GM21786 (cell line): ENCODE results near the gene PADI4.

ENCODE experiments used
- ATAC-seq: cut with Tn5 transposase; IDR thresholded peaks from one replicate; pipeline ENCODE4 v1.9.1; 2021; ENCODE audit not compliant: unreplicated experiment

PADI4 gene

GRCh38 chr1:17282836-17283235 is 25.2 kb upstream of the PADI4 start:
- ATAC-seq, result no peak

GRCh38 chr1:17286646-17287045 is 21.4 kb upstream of the PADI4 start:
- ATAC-seq, result no peak

DNA sequence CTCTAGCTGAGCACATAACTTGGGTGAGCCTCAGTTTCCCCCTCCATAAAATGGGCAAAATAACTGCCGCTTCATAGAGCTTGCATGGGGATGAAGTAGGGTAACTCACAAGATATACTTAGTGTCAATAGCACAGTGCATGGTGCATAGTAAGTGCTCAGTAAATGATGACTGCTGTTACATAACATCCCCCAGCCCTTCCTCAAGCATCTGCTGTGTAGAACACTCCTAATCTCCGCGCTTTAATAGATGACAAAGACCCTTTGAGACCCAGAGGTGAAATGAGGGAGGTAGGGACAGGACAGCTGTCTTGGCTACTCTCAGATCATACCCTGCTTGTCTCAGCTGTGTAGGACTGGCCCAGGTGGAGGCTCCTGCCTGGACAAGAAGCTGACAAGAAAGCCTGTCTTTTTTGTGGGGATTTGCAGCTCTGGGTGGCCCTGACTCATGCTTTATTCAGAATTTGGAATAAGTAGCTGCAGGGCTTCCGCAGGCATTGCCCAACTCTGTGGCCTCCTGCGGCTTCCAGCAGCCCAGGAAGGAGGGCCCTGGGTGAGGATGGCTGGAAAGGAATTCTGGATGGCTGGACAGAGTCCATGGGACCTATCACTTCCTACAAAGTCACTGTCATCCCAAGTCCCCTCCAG is 20.7 kb upstream of the PADI4 start:
- ATAC-seq, result no peak

DNA sequence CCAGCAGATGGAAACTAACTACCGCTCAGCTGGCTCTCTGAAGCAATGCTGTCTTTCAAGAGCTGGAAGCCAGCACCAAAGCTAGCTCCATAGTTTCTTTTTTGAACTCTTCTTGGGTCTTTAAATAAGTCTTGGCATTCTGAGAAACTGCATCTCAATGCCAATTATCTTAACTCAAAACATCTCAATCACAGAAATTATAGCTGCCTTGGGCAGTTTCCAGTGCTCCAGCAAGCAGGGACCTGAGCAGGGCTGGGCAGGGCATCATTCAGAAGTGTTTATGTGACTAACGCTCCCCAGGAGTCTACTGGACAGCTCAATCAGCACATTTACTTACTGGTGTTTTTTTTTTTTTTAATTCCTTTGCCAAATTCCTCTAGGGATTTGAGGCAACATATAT is 18.3 kb upstream of the PADI4 start:
- ATAC-seq, result no peak

GRCh38 chr1:17290553-17290952 is 17.4 kb upstream of the PADI4 start:
- no peak for ATAC-seq

- no peak for ATAC-seq
Measured at GRCh38 chr1:17292299-17293160, 15.5 kb upstream of the PADI4 start.

- ATAC-seq, result no peak
Measured at GRCh38 chr1:17293681-17294425, 14.1 kb upstream of the PADI4 start.

DNA sequence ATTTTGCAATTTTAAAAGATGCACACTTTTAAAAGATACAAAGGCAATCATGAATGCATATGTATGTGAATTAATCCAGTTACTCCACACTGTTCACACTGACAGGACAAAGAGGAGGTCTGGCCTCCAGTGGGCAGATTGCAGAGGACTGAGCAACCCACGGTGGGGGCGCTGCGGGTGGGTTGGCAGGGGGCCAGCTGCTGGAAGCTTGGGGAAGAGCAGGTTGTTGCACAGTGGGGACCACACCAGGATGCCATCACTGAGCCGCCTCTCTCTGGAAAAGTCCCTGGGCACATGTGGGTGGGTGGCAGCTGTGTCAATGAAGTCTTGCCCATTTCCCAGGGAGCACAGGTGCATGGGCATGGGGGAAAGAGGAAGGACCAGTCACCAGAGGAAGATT is 12.7 kb upstream of the PADI4 start:
- no peak for ATAC-seq

DNA sequence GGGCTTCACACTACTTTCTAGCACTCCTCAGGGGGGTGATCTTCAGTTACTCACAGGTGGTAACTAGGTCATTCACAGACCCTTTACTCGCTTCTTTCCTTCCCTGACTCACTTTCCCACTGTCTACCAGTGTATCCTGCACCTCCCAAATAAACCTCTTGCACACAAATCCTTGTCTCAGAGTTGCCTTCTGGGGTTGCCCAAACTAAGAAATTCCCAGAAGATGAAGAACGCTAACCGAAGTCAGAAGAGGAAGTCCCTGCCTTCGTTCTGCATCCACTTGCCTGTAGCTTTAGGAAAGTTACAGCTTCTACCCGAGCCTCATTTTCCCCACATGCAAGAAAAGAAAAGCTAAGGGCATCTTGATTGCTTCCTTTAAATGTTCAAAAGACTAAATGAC is 11.9 kb upstream of the PADI4 start:
- ATAC-seq, result no peak

DNA sequence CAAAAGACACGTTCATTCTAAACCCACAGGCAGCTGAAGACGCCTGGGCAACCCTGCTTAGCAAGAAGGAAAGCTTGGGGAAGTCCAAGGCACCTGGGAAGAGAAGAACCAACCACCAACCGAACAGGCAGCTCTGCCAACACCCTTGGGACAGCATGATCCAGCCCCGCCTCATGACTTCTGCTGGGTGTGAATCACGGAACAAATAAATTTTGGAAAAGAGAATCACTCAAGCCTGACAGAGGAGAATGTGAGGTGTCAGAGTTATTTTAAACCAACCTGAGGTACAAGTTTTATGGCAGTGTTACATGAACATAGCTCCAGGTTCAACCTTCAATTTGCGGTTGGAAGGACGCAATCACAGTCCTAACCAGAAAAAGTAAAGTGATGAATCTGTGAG is 10.0 kb upstream of the PADI4 start:
- ATAC-seq, result no peak

- ATAC-seq, result no peak
Measured at GRCh38 chr1:17301767-17302166, 6.2 kb upstream of the PADI4 start.

GRCh38 chr1:17304151-17304825 is 3.7 kb upstream of the PADI4 start:
- ATAC-seq, result no peak

GRCh38 chr1:17304826-17305175 is 3.2 kb upstream of the PADI4 start:
- no peak for ATAC-seq

DNA sequence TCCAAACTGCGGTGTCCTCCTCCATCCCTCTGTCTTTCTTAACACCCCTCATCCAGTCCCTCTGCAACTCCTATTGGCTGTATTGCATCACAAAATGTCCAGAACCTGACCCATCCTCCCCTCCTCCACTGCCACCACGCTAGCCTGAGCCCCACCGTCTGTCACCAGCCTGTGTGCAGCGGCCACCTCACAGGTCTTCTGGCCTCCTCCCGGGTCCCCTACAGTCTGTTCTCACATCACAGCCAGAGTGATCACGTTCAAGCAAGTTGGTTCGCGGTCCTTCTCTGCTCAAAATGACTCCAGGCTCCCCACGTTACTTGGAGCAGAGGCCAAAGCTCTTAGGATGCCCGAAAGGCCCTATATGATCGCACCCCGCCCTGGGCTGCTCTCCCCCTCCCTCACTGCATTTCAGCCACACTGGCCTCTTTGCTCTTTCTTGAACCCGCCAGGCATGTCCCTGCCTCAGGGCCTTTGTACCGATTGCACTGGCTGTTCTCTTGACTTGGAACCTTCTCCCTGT is 2.4 kb upstream of the PADI4 start:
- no peak for ATAC-seq

DNA sequence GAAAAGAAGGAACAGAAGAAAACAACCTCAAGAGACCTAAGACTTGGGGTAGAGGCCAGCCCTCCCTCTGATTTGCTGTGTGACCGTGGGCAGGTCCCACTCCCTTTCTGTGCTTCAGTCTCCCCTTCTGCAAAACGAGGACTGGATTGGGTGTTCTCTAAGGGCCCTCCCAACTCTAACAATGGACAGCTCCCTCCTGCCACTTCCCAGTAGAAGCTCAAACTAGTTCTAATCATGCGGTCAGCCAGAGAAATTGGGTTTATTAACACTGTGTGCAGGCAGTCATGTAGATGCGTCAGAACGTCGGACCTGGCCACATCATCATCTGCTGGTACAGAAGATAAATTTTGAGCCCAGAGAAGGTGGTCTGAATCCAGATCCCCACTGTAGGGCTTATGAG is 1.6 kb upstream of the PADI4 start:
- ATAC-seq, result no peak

DNA sequence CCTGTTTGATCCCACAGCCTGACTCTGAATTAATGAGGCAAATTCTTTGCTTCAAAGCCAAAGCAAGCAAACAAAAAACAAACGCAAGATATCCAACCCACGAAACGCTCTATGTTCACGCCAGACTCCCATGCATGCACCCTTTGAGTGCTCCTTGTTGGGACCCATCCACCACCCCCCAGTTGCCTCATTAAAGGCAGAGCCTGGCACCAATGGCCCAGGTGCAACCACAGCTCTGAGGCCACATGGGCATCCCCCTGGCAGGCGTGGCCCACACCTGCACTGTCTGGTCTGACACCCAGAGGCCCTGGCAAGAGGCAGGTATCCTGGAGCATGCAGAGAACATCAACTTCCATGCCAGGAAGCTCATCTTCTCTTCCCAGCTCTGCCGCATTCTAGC is 1.1 kb upstream of the PADI4 start:
- ATAC-seq, result no peak

DNA sequence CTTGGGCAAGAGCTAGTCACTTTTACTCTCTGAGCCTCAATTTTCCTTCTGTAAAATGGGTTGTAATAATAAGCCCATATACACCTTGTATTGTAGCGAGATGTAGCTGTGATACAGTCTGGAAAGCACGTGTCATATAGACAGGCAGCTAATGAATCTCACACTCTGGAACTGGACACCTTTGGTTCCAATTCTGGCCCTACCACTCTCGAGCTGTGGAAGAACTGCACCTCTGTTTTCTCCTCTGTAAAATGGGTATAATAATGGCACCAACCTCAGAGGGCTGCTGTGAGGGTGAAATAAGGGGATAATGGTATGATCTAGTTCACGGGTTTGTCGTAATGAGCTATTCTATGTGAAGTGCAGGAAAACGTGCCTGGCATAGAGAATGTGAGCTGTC is 668 bp upstream of the PADI4 start:
- ATAC-seq, result no peak

GRCh38 chr1:17308593-17308992 is 596 bp downstream of the PADI4 start:
- no peak for ATAC-seq

DNA sequence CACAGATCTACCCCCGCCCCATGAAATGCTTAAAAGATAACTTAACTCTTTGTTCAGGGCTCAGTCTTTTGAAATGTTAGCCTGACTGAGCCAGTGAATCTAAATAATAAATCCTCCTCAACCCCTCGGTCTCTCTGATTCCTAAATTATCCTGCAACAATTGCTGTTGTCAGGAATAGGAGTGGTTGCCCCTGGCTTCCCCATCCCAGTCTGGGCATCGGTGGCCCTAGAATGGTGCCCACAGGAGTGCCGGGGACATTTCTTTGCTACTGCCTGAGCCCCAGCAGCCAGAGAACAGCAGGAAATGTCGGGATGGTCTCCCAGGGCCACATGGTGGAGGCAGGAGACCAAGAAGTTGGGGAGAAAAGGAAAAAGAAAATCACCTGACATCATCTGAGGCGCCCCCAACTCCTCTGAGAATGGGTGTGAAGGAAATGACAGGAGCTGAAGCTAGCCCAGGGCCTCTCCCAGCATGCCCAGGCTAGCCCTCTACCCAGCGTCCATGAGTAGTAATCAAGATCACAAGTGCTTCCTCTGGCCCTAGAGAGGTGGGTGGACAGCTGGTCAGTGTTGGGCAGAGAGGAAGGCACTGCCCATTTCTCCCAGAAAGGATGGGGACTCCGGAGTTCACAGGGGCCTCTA is 1.6 kb downstream of the PADI4 start:
- no peak for ATAC-seq

- ATAC-seq, result no peak
Measured at GRCh38 chr1:17310068-17310640, 2.2 kb downstream of the PADI4 start.
